Neural cell (in vitro differentiated cells): Measurements from ENCODE around the gene THRA. TPM values are rescaled to one million over a fixed set of nuclear protein-coding genes. Genes with fewer than 3 reads are reported as not detected.

Experiments used
- H2AFZ ChIP-seq: fragments of 200-600, 300-800 bp; sonication (generic), shearing (Covaris generic); 2 replicates; pipeline ENCODE4 v1.6.0; 2014; ENCODE audit warnings: low read depth, mild to moderate bottlenecking, antibody characterized with exemption, low read length, moderate library complexity
- H3F3A ChIP-seq: fragments of 200-600 bp; shearing (Covaris generic); 2 replicates; pipeline ENCODE4 v1.6.1; 2016; ENCODE audit warnings: mild to moderate bottlenecking, moderate library complexity, mixed read lengths, antibody characterized with exemption, low read length; ENCODE audit not compliant: insufficient read depth, poor library complexity, severe bottlenecking
- H3K27ac ChIP-seq: fragments of 200-600, 300-800 bp; sonication (generic), shearing (Covaris generic); 2 replicates; pipeline ENCODE4 v1.5.1; 2014; ENCODE audit warnings: mild to moderate bottlenecking, low read length, moderate library complexity
- H3K27me3 ChIP-seq: fragments of 300-800, 200-600 bp; sonication (generic), shearing (Covaris generic); 2 replicates; pipeline ENCODE4 v1.6.0; 2014; ENCODE audit warnings: mild to moderate bottlenecking, low read depth, low read length, moderate library complexity; ENCODE audit not compliant: insufficient read depth
- H3K36me3 ChIP-seq: fragments of 300-800, 200-600 bp; sonication (generic), shearing (Covaris generic); 2 replicates; pipeline ENCODE4 v1.5.1; 2014; ENCODE audit warnings: mild to moderate bottlenecking, antibody characterized with exemption, low read length, moderate library complexity; ENCODE audit not compliant: insufficient read depth
- H3K4me2 ChIP-seq: fragments of 300-800, 200-600 bp; sonication (generic), shearing (Covaris generic); 2 replicates; pipeline ENCODE4 v1.6.0; 2014; ENCODE audit warnings: mild to moderate bottlenecking, low read length
- H3K4me3 ChIP-seq: fragments of 300-800, 200-600 bp; sonication (generic), shearing (Covaris generic); 2 replicates; pipeline ENCODE4 v1.5.1; 2014; ENCODE audit warnings: mild to moderate bottlenecking, low read length, moderate library complexity
- H3K79me2 ChIP-seq: fragments of 200-600 bp; shearing (Covaris generic); replicated peaks from 2 replicates; pipeline ENCODE4 v1.6.0; 2014; ENCODE audit warnings: mild to moderate bottlenecking, low read length, moderate library complexity; ENCODE audit not compliant: insufficient read depth
- H3K9ac ChIP-seq: fragments of 300-800, 200-600 bp; sonication (generic), shearing (Covaris generic); 2 replicates; pipeline ENCODE4 v1.6.1; 2016; ENCODE audit warnings: mild to moderate bottlenecking, low read length, mixed read lengths
- H3K9me2 ChIP-seq: fragments of 200-600 bp; shearing (Covaris generic); 2 replicates; pipeline ENCODE4 v1.6.1; 2016; ENCODE audit warnings: mild to moderate bottlenecking, low read length, mixed read lengths; ENCODE audit not compliant: insufficient read depth
- H3K9me3 ChIP-seq: fragments of 200-600, 300-800 bp; sonication (generic), shearing (Covaris generic); 2 replicates; pipeline ENCODE4 v1.6.1; 2016; ENCODE audit warnings: mild to moderate bottlenecking, mixed run types, low read length, moderate library complexity, mixed read lengths
- H4K20me1 ChIP-seq: fragments of 200-600 bp; shearing (Covaris generic); 2 replicates; pipeline ENCODE4 v1.6.1; 2016; ENCODE audit warnings: mild to moderate bottlenecking, mixed run types; ENCODE audit not compliant: insufficient read depth
- EP300 ChIP-seq: fragments of 450-650 bp; conservative IDR thresholded peaks from 2 replicates; pipeline ENCODE4 v1.6.1; 2014; ENCODE audit warnings: antibody characterized with exemption, mild to moderate bottlenecking, moderate library complexity; ENCODE audit not compliant: poor library complexity, severe bottlenecking
- EZH2 ChIP-seq: fragments of 200-600, 300-800 bp; shearing (Covaris generic), sonication (generic); IDR thresholded peaks from 2 replicates; pipeline ENCODE4 v1.6.1; 2014; ENCODE audit warnings: antibody characterized with exemption, low read length, borderline replicate concordance, mild to moderate bottlenecking; ENCODE audit not compliant: insufficient read depth, poor library complexity, severe bottlenecking
- MXI1 ChIP-seq: fragments of 450-650 bp; conservative IDR thresholded peaks from 2 replicates; pipeline ENCODE4 v1.6.1; 2014; ENCODE audit warnings: antibody characterized with exemption, mild to moderate bottlenecking; ENCODE audit not compliant: poor library complexity, severe bottlenecking
- POLR2AphosphoS5 ChIP-seq: IDR thresholded peaks from 2 replicates; pipeline ENCODE4 v1.6.1; 2012
- RAD21 ChIP-seq: fragments of 450-650 bp; conservative IDR thresholded peaks from 2 replicates; pipeline ENCODE4 v1.6.1; 2014; ENCODE audit warnings: antibody characterized with exemption, mild to moderate bottlenecking, moderate library complexity
- SMC3 ChIP-seq: fragments of 450-650 bp; conservative IDR thresholded peaks from 2 replicates; pipeline ENCODE4 v1.6.1; 2014; ENCODE audit warnings: antibody characterized with exemption, mild to moderate bottlenecking, moderate library complexity; ENCODE audit not compliant: poor library complexity
- TAF1 ChIP-seq: IDR thresholded peaks from 2 replicates; pipeline ENCODE4 v1.6.1; 2012; ENCODE audit warnings: low read depth
- polyA plus RNA-seq: library from polyadenylated mRNA; depleted of rRNA; stranded (reverse); fragments of >200 nt; gene quantifications from 2 replicates; pipeline ENCODE4 v1.2.3, GENCODE V29; 2014
- TF ChIP-seq, protein P1 (sequence below): fragments of 450-650 bp; IDR thresholded peaks from 2 replicates; pipeline ENCODE4 v1.5.1; 2014; ENCODE audit warnings: antibody characterized with exemption, mild to moderate bottlenecking, moderate library complexity; ENCODE audit not compliant: poor library complexity, severe bottlenecking
- TF ChIP-seq, protein P2 (sequence below): IDR thresholded peaks from 2 replicates; pipeline ENCODE4 v1.6.1; 2012; ENCODE audit warnings: borderline replicate concordance

The THRA gene
- polyA plus RNA-seq, 1 donor from 2014 or later, result 97.2 TPM

DNA sequence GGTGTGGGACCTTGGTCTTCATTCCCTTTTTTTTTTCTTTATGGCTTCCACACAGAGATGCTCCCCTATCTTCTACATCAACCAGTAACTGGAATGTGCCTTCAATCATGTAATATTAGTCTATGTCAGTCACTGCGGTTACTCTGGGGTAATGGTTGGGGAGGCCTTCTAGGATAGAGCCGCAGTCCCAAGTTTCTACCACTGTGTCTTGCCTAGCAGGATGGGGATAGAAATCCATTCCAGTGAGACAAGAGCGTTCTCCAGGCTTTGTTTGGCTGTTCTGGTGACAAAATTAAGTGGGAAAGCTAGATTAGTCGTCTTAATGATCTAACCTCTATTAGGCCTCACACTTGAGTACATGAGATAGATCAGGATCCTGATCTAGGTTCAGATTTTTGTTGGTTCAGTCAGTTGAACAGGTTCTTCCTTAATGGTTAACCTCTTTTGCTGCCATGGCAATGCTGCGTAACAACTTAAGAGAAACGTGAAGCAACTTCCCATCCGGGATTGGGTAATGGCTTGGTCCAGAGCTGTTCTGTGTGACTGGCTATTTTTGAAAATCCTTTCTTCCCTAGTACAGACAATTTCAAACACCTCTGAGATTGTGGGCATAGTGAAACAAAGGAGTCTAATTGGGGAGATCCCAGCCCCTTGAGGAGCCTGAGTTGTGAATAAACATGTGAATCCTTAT, 67.7 kb downstream of the THRA start:
- Histone ChIP-seq H3K9me3 (no peaks in the 10 kb centered on the region), H3K79me2 (peaks cover 50% of the 10 kb centered on the region), H4K20me1 (no peaks in the 10 kb centered on the region), H2AFZ (no peak overlapping the region), H3K9ac (no peak overlapping the region), H3K27me3 (no peaks in the 10 kb centered on the region), H3K36me3 (peaks cover 18% of the 10 kb centered on the region), H3K4me2 (no peak overlapping the region), H3K9me2 (no peaks in the 10 kb centered on the region), H3F3A (peaks cover 4% of the 10 kb centered on the region), H3K4me3 (no peak overlapping the region), H3K27ac (no peak overlapping the region)
- TF ChIP-seq, protein P1, sequence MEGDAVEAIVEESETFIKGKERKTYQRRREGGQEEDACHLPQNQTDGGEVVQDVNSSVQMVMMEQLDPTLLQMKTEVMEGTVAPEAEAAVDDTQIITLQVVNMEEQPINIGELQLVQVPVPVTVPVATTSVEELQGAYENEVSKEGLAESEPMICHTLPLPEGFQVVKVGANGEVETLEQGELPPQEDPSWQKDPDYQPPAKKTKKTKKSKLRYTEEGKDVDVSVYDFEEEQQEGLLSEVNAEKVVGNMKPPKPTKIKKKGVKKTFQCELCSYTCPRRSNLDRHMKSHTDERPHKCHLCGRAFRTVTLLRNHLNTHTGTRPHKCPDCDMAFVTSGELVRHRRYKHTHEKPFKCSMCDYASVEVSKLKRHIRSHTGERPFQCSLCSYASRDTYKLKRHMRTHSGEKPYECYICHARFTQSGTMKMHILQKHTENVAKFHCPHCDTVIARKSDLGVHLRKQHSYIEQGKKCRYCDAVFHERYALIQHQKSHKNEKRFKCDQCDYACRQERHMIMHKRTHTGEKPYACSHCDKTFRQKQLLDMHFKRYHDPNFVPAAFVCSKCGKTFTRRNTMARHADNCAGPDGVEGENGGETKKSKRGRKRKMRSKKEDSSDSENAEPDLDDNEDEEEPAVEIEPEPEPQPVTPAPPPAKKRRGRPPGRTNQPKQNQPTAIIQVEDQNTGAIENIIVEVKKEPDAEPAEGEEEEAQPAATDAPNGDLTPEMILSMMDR, result no peak
- TF ChIP-seq MXI1, result no peak
- TF ChIP-seq EZH2, result no peak
- TF ChIP-seq, protein P2, sequence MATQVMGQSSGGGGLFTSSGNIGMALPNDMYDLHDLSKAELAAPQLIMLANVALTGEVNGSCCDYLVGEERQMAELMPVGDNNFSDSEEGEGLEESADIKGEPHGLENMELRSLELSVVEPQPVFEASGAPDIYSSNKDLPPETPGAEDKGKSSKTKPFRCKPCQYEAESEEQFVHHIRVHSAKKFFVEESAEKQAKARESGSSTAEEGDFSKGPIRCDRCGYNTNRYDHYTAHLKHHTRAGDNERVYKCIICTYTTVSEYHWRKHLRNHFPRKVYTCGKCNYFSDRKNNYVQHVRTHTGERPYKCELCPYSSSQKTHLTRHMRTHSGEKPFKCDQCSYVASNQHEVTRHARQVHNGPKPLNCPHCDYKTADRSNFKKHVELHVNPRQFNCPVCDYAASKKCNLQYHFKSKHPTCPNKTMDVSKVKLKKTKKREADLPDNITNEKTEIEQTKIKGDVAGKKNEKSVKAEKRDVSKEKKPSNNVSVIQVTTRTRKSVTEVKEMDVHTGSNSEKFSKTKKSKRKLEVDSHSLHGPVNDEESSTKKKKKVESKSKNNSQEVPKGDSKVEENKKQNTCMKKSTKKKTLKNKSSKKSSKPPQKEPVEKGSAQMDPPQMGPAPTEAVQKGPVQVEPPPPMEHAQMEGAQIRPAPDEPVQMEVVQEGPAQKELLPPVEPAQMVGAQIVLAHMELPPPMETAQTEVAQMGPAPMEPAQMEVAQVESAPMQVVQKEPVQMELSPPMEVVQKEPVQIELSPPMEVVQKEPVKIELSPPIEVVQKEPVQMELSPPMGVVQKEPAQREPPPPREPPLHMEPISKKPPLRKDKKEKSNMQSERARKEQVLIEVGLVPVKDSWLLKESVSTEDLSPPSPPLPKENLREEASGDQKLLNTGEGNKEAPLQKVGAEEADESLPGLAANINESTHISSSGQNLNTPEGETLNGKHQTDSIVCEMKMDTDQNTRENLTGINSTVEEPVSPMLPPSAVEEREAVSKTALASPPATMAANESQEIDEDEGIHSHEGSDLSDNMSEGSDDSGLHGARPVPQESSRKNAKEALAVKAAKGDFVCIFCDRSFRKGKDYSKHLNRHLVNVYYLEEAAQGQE, result no peak
- TF ChIP-seq SMC3, result no peak

DNA sequence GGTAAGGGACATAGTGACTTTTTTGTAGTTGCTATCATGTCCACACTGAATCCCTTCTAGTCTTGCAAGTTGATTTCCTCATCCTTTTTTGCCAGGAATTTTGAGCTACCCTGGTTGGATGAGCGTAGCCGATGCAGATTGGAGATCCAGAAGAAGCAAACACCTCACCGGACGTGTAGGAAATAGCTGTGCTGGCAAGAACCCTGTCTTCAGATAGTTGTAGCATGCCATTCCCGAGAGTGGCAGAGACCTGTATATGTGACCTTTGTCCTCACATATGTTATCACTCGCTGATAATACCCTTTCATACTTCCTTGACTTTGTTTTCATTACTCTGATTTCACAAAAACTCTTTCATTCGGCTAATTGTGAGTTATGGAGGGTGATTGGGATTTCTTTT, 71.4 kb downstream of the THRA start:
- Histone ChIP-seq H4K20me1 (no peaks in the 10 kb centered on the region), H3K4me3 (no peak overlapping the region), H3K9ac (no peak overlapping the region), H3F3A (peaks cover 1% of the 10 kb centered on the region), H3K79me2 (peaks cover 24% of the 10 kb centered on the region), H3K27me3 (no peaks in the 10 kb centered on the region), H3K4me2 (no peak overlapping the region), H3K36me3 (peaks cover 18% of the 10 kb centered on the region), H2AFZ (no peak overlapping the region), H3K27ac (no peak overlapping the region), H3K9me2 (no peaks in the 10 kb centered on the region), H3K9me3 (no peaks in the 10 kb centered on the region)
- no peak for TF ChIP-seq MXI1
- TF ChIP-seq POLR2AphosphoS5, result no peak
- TF ChIP-seq, protein P1, result no peak
- TF ChIP-seq, protein P2, result no peak
- no peak for TF ChIP-seq EZH2
- TF ChIP-seq SMC3, result no peak
- TF ChIP-seq TAF1, result no peak
- no peak for TF ChIP-seq RAD21
- no peak for TF ChIP-seq EP300
